ENCODE measurements around the gene ELAPOR2.
"Not testable (repeated sequence)": the region's sequence is repeated elsewhere in the genome, so short reads cannot be mapped to it uniquely, and the experiment has no call there.

The ELAPOR2 gene

GRCh38 chr7:87044713-87045112, 14.7 kb downstream of the ELAPOR2 start:
- DNase-seq: not testable (repeated sequence)

GRCh38 chr7:87041586-87041985, 17.9 kb downstream of the ELAPOR2 start:
- DNase-seq: not testable (repeated sequence)

DNA sequence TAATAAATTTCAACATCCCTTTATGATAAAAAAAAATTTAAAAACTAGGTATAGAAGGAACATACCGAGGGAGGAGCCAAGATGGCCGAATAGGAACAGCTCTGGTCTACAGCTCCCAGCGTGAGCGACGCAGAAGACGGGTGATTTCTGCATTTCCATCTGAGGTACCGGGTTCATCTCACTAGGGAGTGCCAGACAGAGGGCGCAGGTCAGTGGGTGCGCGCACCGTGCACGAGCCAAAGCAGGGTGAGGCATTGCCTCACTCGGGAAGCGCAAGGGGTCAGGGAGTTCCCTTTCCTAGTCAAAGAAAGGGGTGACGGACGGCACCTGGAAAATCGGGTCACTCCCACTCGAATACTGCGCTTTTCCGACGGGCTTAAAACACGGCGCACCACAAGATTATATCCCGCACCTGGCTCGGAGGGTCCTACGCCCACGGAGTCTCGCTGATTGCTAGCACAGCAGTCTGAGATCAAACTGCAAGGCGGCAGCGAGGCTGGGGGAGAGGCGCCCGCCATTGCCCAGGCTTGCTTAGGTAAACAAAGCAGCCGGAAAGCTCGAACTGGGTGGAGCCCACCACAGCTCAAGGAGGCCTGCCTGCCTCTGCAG, 19.7 kb downstream of the ELAPOR2 start:
- not testable (repeated sequence) for DNase-seq

DNA sequence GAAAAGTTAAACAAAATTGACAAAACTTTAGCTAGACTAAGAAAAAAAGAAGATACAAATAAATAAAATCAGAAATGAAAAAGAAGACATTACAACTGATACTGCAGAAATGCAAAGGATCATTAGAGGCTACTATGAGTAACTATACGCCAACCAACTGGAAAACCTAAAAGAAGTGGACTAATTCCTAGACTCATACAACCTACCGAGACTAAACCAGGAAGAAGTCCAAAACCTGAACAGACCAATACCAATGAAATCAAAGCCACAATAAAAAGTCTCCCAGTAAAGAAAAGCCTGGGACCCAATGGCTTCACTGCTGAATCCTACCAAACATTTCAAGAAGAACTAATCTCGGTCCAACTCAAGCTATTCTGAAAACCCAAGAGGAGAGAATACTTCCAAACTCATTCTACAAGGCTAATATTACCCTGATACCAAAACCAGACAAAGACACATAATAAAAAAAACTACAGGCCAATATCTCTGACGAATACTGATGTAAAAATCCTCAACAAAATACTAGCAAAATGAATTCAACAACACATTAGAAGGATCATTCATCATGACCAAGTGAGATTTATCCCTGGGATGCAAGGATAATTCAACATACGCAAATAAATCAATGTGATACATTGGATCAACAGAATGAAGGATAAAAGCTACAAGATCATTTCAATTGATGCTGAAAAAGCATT, 20.3 kb downstream of the ELAPOR2 start:
- no peak for DNase-seq

GRCh38 chr7:87036985-87037384, 22.5 kb downstream of the ELAPOR2 start:
- DNase-seq: no peak

DNA sequence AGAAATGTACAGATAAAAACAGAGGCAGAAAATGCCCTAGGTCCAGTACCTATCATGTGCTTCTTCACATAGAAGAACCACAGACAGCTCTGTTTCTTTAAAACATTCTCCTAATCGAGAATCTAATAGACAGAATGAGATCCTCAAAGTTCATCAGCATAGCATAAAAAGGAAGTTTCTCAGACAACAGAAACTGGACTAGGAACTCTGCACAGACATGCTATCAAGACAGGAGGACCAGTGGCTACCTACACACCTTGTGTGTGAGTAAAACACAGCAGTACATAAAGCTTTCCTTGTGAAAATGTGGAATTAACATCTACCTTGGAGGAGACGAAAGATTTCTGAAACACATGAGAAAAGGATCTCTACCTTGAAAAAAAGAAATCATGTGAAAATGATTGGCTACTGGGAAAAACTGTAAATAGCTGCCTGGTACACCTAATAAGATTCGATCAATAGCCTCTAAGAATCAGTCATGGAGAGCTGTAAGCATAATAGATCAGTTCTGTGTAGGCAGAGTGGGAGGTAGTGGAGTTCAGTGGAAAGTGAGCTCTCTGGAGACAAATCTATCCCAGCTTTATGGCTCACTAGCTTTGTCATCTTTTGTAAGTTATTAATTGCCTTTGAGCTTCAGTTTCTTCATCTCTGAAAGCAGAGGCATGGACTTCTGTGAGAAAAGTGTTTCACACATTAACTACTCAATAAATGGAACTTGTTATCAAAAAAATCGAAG, 26.7 kb downstream of the ELAPOR2 start:
- DNase-seq: no peak

GRCh38 chr7:87029078-87029477, 30.4 kb downstream of the ELAPOR2 start:
- no peak for DNase-seq

DNA sequence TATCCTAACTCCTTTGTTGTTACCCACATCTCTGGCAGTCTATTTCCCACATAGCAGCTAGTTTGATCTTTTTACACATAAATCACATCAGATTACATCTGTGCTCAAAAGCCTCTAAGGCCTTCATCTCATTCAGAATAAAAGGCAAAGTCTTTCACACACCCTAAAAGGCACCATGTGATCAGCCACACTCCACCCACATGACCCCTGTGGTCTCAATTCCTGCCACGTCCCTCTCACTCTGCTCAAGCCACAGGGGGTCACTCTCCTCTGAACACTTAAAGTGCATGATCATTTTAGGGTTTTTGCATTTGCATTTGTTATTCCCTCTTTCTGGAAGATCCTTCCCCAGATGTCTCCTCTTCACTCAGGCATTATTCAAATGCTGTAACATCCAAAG, 30.8 kb downstream of the ELAPOR2 start:
- no peak for DNase-seq

GRCh38 chr7:87027900-87028299, 31.6 kb downstream of the ELAPOR2 start:
- no peak for DNase-seq

DNA sequence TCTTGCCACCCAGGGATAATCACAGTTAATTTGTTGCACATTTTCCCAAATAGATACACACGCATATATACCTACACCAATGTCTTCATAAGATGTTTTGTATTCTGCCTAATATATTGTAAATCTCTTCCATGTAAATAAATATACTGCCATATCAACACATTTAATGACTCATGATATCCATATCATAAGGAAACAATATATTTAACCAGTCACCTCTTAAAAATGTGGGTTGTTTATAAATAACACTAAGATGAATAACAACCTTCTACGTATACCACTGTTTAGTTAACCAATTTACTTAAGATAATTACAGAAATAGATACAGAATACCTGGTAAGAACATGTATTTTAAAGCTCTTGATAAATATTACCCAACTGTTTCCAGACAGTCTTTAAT, 38.2 kb downstream of the ELAPOR2 start:
- DNase-seq: no peak

- no peak for DNase-seq
These were observed 42.8 kb downstream of the ELAPOR2 start for GRCh38 chr7:87016606-87017005.

DNA sequence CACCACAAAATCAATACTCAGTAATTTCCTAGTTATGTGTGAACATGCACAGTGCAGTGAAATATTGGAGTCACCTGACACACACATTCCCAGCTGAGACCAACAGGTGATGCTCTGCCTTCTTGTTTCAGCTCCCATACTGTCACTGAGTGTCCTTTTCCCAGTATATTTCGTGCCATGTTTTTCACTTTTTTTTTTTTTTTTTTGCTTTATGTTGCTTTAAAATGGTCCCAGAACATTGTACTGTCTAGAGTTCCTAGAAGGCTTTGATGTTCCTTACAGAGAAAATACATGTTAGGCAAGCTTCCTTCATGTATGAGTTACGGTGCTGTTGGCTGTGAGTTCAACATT, 45.6 kb downstream of the ELAPOR2 start:
- DNase-seq: no peak

GRCh38 chr7:87013136-87013839, 46.2 kb downstream of the ELAPOR2 start:
- DNase-seq: no peak
